ENCODE measurements around the gene SPTBN1.

SPTBN1 gene

GRCh38 chr2:54566896-54567295 lies 110.8 kb downstream of the SPTBN1 start:
- ATAC-seq (replicated peaks): no peak
- Mint-ChIP-seq H3K36me3 (ENCODE audit: insufficient read depth) (peaks cover 18% of the 10 kb centered on the region), H3K27me3 (no peaks in the 10 kb centered on the region), H3K27ac (peak overlapping the region in 1 of 2 donors; percentile 61), H3K9me3 (no peaks in the 10 kb centered on the region), H3K4me3 (peak overlapping the region in 1 of 2 donors; percentile 14), H3K4me1 (ENCODE audit: low read depth in 2 of 2) (peaks cover 42 to 75% of the 10 kb centered on the region in 2 donors)
- no peak for DNase-seq

DNA sequence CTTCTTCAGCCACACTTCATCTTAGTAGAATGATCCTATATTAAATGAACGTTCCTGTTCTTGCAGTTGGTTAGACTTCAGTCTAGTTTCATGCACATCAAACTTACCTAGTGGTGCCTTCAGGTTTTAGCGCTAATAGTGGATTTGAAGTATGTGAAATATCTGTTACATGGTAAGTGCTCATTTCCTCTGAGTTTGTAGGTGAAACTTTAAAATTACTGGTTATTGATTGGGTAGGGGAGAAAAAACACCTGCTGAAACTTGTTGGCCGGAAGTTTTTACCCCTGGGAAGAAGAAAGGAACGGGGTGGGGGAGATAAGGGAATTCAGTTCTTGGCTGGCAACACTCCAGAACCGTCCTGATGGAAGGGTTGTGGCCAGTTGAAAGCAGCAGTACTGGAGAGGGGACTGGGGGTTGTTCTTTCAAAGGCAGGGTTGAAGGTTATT lies 112.8 kb downstream of the SPTBN1 start:
- H3K36me3 Mint-ChIP-seq (ENCODE audit: insufficient read depth): peaks cover 34% of the 10 kb centered on the region
- H3K9me3 Mint-ChIP-seq: no peaks in the 10 kb centered on the region
- peaks cover 53 to 78% of the 10 kb centered on the region in 2 donors for H3K4me1 Mint-ChIP-seq (ENCODE audit: low read depth in 2 of 2)
- ATAC-seq (replicated peaks) (no peak), DNase-seq (no peak)
- H3K27me3 Mint-ChIP-seq: no peaks in the 10 kb centered on the region
- H3K4me3 Mint-ChIP-seq: peak overlapping the region; percentile 67 to 78
- H3K27ac Mint-ChIP-seq: peak overlapping the region; percentile 98 to 99

DNA sequence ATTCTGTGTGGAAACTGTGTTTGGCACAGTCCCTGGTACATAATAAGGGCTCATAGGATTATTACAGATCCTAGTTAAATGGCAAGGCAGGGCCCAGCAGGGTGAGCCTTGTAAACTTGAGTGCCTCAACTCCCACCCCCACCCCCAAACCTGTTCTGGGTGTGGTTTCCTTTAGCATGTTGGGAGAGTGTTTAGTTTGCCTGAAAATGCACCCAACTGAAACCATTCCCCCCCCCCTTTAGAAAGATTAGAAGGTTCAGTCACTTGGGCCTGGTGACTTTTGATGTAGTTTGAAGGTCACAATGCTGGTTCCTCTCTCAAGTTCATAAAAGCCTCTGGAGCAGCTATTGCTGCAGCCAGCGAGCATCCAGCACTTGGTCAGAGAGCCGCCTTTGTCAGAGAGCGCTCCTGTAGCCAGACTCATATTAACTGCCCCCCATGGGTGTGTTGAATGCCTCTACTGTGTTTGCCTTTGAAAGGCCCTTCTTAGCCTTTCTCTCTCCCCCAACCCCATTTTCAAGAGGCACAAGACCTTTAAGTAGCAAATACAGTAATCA lies 113.7 kb downstream of the SPTBN1 start:
- Mint-ChIP-seq H3K36me3 (ENCODE audit: insufficient read depth) (peaks cover 43% of the 10 kb centered on the region), H3K4me3 (peak overlapping the region; percentile 67 to 78), H3K27me3 (no peaks in the 10 kb centered on the region), H3K4me1 (ENCODE audit: low read depth in 2 of 2) (peaks cover 57 to 79% of the 10 kb centered on the region in 2 donors), H3K27ac (peak overlapping the region; percentile 98 to 99), H3K9me3 (no peaks in the 10 kb centered on the region)
- ATAC-seq (replicated peaks): no peak
- no peak for DNase-seq

DNA sequence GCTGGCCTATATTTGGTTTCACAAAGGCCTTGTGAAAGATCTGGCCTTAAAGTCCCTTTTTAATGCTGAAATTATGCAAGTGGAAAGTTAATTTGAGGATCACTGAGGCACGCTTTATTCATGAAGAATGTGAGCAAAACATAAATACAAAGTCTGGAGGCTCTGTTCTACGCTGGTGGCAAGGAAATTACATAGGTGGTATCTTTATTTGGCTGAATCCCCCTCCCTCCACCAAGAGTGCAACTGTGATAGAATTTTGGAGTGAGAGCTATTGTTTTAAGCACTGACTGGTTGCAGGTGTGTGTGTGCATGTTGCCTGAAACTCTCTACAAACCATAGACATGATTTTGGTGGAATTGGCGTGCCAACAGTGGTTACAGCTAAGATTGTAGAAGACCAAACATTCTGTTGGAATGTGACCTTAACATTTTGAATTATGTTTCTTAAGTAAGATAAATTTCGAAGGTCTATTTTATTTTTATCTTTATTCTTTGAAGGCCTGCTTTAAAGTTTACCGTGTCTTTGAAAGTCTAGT lies 114.3 kb downstream of the SPTBN1 start:
- peak overlapping the region; percentile 98 to 99 for H3K27ac Mint-ChIP-seq
- DNase-seq (no peak), ATAC-seq (replicated peaks) (no peak)
- H3K36me3 Mint-ChIP-seq (ENCODE audit: insufficient read depth): peaks cover 48% of the 10 kb centered on the region
- no peaks in the 10 kb centered on the region for H3K27me3 Mint-ChIP-seq
- peak overlapping the region; percentile 67 to 78 for H3K4me3 Mint-ChIP-seq
- no peaks in the 10 kb centered on the region for H3K9me3 Mint-ChIP-seq
- peaks cover 62 to 79% of the 10 kb centered on the region in 2 donors for H3K4me1 Mint-ChIP-seq (ENCODE audit: low read depth in 2 of 2)

DNA sequence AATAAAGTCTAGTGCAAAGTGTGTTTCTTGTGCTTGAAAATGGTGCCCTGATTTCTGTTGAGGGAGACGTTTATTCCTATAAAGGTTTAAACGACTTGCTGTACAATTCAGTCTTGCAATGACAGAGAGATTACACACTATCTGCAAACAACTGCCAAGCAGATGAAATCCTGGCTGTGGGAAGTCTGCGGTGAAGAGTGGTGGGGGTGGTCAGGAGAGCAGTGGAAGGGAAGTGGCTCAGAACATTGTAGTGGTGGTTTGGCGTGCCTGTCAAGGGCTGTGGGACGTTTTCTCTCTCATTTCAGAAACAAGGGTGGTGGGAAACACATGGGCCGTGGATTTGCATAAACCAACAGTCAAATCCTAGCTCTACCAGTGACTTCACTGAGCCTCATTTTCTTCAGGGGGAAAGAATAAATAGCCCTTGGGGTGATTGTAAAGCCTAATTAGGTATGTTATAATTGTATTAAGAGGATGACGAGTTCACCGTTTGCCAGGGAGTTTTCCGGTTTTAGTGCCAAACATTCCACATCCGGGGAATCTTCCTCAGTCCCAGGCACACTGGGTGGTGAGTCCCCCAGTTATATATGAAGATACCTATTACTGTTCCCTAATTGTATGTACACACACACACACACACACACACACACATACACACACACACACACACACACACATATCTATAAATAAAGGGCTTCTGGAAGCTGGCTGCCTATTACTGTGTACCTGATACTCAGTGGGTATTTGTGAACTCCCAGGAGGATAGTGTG lies 115.0 kb downstream of the SPTBN1 start:
- Mint-ChIP-seq H3K4me1 (ENCODE audit: low read depth in 2 of 2) (peaks cover 67 to 81% of the 10 kb centered on the region in 2 donors), H3K4me3 (peak overlapping the region; percentile 67 to 78), H3K9me3 (no peaks in the 10 kb centered on the region), H3K27me3 (no peaks in the 10 kb centered on the region), H3K27ac (peak overlapping the region; percentile 98 to 99), H3K36me3 (ENCODE audit: insufficient read depth) (peaks cover 51% of the 10 kb centered on the region)
- DNase-seq (peak; percentile 36 to 52 (median 48)), ATAC-seq (replicated peaks) (peak; percentile 22)

- Mint-ChIP-seq H3K36me3 (ENCODE audit: insufficient read depth) (peaks cover 46% of the 10 kb centered on the region), H3K4me3 (peak overlapping the region; percentile 67 to 78), H3K27ac (peak overlapping the region; percentile 98 to 99), H3K27me3 (no peaks in the 10 kb centered on the region), H3K9me3 (no peaks in the 10 kb centered on the region), H3K4me1 (ENCODE audit: low read depth in 2 of 2) (peaks cover 73 to 92% of the 10 kb centered on the region in 2 donors)
- DNase-seq (peak; percentile 30 to 45 (median 37)), ATAC-seq (replicated peaks) (peak; percentile 48)
Measured at GRCh38 chr2:54572262-54572635, 116.1 kb downstream of the SPTBN1 start.

DNA sequence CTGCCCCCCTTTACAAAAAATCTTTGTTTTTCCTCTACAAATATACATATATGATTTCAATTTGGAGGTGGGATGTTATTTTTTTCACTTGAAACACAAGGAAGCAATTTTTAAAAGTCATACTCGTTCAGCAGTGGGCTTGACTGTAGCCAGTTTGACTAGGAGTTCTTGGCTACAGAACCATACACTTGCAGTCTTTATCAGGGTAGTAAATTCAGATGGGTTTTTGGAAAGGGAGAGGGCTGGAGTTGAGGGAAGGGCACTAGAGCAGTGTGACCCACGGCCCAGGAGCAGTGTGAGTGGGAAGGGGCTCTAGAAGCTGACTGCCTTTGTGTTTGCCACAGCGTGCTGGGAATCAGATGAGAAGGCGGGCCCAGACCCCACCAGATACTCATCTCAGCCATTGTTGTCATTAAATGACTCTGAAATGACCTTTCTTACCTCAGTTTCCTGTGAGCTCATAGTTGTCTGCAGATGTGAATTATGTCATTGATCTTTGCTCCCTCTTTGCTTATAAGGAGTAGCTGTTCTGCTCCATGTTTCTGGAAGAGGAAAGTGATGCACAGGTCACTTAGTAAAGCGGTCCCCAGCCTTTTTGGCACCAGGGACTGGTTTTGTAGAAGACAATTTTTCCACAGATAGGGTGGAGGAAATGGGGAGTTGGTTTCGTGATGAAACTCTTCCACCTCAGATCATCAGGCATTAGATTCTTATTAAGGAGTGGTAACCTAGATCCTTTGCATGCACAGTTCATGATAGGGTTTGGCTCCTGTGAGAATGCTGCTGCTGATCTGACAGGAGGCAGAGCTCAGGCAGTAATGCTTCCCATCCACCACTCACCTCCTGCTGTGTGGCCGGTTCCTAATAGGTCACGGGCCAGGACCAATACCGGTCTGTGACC lies 116.8 kb downstream of the SPTBN1 start:
- no peaks in the 10 kb centered on the region for H3K27me3 Mint-ChIP-seq
- H3K4me3 Mint-ChIP-seq: peak overlapping the region; percentile 67 to 78
- peak overlapping the region; percentile 98 to 99 for H3K27ac Mint-ChIP-seq
- peaks cover 74 to 93% of the 10 kb centered on the region in 2 donors for H3K4me1 Mint-ChIP-seq (ENCODE audit: low read depth in 2 of 2)
- H3K9me3 Mint-ChIP-seq: no peaks in the 10 kb centered on the region
- ATAC-seq (replicated peaks) (peak; percentile 33), DNase-seq (peak; percentile 22 to 49 (median 31))
- peaks cover 48% of the 10 kb centered on the region for H3K36me3 Mint-ChIP-seq (ENCODE audit: insufficient read depth)

- Mint-ChIP-seq H3K27ac (peak overlapping the region; percentile 98 to 99), H3K36me3 (ENCODE audit: insufficient read depth) (peaks cover 51% of the 10 kb centered on the region), H3K4me1 (ENCODE audit: low read depth in 2 of 2) (peaks cover 79 to 94% of the 10 kb centered on the region in 2 donors), H3K9me3 (no peaks in the 10 kb centered on the region), H3K4me3 (peak overlapping the region; percentile 67 to 78), H3K27me3 (no peaks in the 10 kb centered on the region)
- DNase-seq (no peak), ATAC-seq (replicated peaks) (no peak)
Measured at GRCh38 chr2:54573537-54573919, 117.4 kb downstream of the SPTBN1 start.

DNA sequence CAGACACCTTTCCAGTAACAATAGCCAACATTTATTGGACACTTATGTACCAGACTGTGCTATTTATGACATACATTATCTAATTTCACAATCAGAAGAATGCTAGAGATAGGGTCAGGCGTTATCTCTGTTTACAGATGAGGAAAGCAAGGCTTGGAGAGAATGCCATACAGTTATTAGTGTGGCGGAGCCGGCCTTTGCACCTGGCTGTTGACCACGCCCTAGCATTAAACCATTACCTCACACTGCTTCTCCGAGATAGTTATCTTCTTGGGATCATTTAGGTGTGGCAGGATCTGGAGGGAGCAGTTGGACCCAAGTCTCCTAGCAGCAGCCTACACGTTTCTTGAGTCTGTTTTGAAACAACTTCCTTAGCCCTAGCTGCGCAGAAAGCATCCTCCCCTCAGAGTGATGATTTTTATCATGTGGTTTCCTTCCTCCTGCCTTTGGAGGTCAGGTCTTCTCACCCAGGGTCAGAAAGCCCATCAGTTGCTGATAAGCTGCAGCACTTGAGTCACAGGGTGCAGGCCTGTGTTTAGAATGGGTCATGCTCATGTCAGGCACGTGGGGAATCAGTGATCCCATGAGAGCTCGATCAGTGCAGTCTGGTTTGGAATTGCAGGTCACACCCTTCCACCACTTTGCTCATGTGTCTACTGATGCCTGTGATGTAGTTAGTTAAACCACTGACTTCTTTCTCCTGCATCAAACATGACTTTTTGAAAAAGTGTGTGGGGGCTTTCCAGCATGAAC lies 118.2 kb downstream of the SPTBN1 start:
- Mint-ChIP-seq H3K27ac (peak overlapping the region; percentile 98 to 99), H3K4me3 (peak overlapping the region; percentile 67 to 78), H3K9me3 (no peaks in the 10 kb centered on the region), H3K27me3 (no peaks in the 10 kb centered on the region), H3K36me3 (ENCODE audit: insufficient read depth) (peaks cover 48% of the 10 kb centered on the region), H3K4me1 (ENCODE audit: low read depth in 2 of 2) (peaks cover 78 to 94% of the 10 kb centered on the region in 2 donors)
- peak; percentile 73 for ATAC-seq (replicated peaks)
- peak; percentile 64 to 70 (median 66) for DNase-seq

DNA sequence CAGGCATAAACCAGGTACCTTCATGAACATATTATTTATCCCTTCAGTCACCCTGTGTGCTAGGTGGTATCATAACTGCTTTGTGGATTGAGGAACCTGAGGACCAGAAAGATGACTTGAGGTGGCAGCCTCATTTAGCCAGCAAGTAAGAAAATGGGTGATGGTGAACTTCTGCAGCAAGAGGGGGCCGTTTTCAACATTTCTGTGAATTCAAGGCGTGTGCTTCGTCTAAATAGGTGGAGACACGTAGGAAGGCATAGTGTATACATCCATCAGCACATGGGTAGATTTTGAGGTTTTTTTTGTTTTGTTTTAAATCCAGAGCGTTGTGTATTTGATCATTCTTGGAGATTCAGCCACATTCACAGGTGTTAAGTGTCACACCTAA lies 118.7 kb downstream of the SPTBN1 start:
- DNase-seq: no peak
- ATAC-seq (replicated peaks): peak; percentile 6
- H3K27me3 Mint-ChIP-seq: no peaks in the 10 kb centered on the region

DNA sequence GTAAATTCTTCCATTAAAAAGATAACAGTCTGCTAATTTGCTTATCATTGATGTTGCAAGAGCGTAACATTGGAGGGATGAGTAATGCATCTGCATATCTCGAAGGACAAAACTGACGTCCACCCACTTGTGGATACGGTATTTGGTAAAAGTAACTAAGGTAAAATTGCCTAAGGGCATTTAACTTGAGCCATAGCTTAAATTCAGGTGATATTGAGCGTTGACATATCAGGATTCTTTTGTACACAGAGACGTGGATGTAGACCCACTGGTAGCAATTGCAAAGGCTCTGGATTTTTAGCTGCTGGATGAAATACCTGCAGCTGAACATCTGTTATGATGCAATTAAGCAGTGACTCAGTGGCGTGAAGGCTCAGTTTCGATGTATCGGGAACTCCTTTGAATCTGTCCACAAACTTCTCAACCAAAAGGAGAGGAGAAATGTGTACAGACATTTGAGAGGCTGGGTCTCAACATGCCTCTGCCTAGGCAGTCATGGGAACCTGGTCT lies 119.3 kb downstream of the SPTBN1 start:
- ATAC-seq (replicated peaks): no peak
- H3K9me3 Mint-ChIP-seq: no peaks in the 10 kb centered on the region

More for the DNA sequence above, 118.7 kb downstream of the SPTBN1 start:
- Mint-ChIP-seq H3K4me1 (ENCODE audit: low read depth in 2 of 2) (peaks cover 78 to 95% of the 10 kb centered on the region in 2 donors), H3K27ac (peak overlapping the region; percentile 98 to 99), H3K36me3 (ENCODE audit: insufficient read depth) (peaks cover 53% of the 10 kb centered on the region), H3K9me3 (no peaks in the 10 kb centered on the region), H3K4me3 (peak overlapping the region; percentile 67 to 78)

DNA sequence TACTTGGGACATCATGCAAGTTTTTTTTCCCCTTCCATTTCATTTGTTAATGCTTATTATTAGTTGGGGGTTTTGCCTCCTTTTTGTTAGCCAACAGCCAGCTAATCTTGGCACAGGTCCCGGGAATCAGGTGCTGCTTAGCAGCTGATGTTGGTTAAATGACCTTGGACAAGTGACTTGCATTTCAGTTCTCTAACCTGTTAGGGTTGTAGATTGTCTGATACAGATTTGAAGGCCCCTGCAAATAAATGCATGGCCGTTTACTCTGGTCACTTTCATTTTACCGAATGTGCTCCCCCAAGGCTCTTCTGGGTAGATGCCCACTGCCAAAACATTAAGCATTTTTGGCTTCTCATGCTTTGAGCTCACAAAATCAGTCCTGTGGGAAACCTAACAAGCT lies 120.9 kb downstream of the SPTBN1 start:
- Mint-ChIP-seq H3K9me3 (no peaks in the 10 kb centered on the region), H3K27ac (peak overlapping the region; percentile 98 to 99), H3K36me3 (ENCODE audit: insufficient read depth) (peaks cover 47% of the 10 kb centered on the region), H3K27me3 (no peaks in the 10 kb centered on the region), H3K4me3 (peak overlapping the region; percentile 15 to 58), H3K4me1 (ENCODE audit: low read depth in 2 of 2) (peaks cover 68 to 90% of the 10 kb centered on the region in 2 donors)
- ATAC-seq (replicated peaks): no peak
- no peak for DNase-seq

More for the DNA sequence above, 119.3 kb downstream of the SPTBN1 start:
- H3K27me3 Mint-ChIP-seq: no peaks in the 10 kb centered on the region
- peak overlapping the region; percentile 98 to 99 for H3K27ac Mint-ChIP-seq
- H3K4me1 Mint-ChIP-seq (ENCODE audit: low read depth in 2 of 2): peaks cover 77 to 95% of the 10 kb centered on the region in 2 donors
- DNase-seq: no peak
- peak overlapping the region; percentile 67 to 78 for H3K4me3 Mint-ChIP-seq
- H3K36me3 Mint-ChIP-seq (ENCODE audit: insufficient read depth): peaks cover 52% of the 10 kb centered on the region
